Measurements from ENCODE around the gene SCARF2.
A peak's percentile ranks its signal among the peaks of the same experiment; 100 is the strongest.
"Not testable (repeated sequence)": the region's sequence is repeated elsewhere in the genome, so short reads cannot be mapped to it uniquely, and the experiment has no call there.

Gene SCARF2

DNA sequence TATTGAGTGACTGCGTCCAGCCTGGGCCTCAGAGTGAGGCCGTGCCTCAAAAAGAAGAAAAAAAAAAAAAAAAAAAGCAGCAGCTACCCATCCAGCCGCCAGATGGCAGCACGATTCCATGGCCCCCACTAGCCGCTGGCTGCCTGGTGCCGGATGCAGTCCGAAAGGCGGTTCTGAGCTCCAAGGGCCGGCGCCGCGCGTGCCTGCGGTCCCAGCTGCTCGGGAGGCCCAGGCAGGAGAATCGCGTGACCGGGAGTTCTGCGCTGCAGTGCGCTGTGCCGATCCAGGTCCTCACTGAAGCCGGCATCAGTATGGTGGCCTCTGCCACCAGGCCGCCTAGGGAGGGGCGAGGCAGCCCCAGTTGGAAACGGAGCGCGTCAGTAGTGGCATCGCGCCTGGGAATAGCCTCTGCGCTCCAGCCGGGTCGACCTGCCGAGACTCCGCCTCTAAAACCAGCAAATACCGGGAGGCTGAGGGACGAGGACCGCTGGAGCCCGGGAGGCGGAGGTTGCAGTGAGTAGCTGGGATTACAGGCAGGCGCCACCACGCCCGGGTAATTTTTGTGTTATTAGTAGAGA lies 19.3 kb downstream of the SCARF2 start:
- no peak for TF ChIP-seq EZH2 (IDR thresholded peaks at IDR 0.05; ENCODE audit: borderline replicate concordance, low read length)
- TF ChIP-seq, protein P1, sequence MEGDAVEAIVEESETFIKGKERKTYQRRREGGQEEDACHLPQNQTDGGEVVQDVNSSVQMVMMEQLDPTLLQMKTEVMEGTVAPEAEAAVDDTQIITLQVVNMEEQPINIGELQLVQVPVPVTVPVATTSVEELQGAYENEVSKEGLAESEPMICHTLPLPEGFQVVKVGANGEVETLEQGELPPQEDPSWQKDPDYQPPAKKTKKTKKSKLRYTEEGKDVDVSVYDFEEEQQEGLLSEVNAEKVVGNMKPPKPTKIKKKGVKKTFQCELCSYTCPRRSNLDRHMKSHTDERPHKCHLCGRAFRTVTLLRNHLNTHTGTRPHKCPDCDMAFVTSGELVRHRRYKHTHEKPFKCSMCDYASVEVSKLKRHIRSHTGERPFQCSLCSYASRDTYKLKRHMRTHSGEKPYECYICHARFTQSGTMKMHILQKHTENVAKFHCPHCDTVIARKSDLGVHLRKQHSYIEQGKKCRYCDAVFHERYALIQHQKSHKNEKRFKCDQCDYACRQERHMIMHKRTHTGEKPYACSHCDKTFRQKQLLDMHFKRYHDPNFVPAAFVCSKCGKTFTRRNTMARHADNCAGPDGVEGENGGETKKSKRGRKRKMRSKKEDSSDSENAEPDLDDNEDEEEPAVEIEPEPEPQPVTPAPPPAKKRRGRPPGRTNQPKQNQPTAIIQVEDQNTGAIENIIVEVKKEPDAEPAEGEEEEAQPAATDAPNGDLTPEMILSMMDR (IDR thresholded peaks at IDR 0.05; ENCODE audit: low read length), result peak; percentile 81
- no peak overlapping the region for H2AFZ ChIP-seq (ENCODE audit: low read length)
- peak overlapping the region; percentile 56 for H3K4me3 ChIP-seq (ENCODE audit: low read depth, low read length, poor library complexity, severe bottlenecking)
- H3K4me2 ChIP-seq (ENCODE audit: low read length), result peak overlapping the region; percentile 80
- H3K9me2 ChIP-seq (ENCODE audit: low read depth, low read length), result no peaks in the 10 kb centered on the region
- H3K27ac ChIP-seq (ENCODE audit: low read depth, low read length, poor library complexity, severe bottlenecking), result no peak overlapping the region
- no peaks in the 10 kb centered on the region for H4K20me1 ChIP-seq (ENCODE audit: insufficient read depth, low read length)
- no peaks in the 10 kb centered on the region for H3F3A ChIP-seq (ENCODE audit: insufficient read depth, low read length)
- no peaks in the 10 kb centered on the region for H3K9me3 ChIP-seq (ENCODE audit: low read length)
- peaks cover 9% of the 10 kb centered on the region; the same call in 1 of the 2 replicates for H3K27me3 ChIP-seq (ENCODE audit: insufficient read depth, low read length)
- no peaks in the 10 kb centered on the region for H3K36me3 ChIP-seq (ENCODE audit: insufficient read depth, low read length)
- H3K79me2 ChIP-seq (ENCODE audit: insufficient read depth, low read length), result no peaks in the 10 kb centered on the region
- H3K9ac ChIP-seq (ENCODE audit: low read length), result peak overlapping the region; percentile 48; the same call in 1 of the 2 replicates
- no peaks in the 10 kb centered on the region for H3K4me1 ChIP-seq (ENCODE audit: insufficient read depth, low read length, severe bottlenecking)

DNA sequence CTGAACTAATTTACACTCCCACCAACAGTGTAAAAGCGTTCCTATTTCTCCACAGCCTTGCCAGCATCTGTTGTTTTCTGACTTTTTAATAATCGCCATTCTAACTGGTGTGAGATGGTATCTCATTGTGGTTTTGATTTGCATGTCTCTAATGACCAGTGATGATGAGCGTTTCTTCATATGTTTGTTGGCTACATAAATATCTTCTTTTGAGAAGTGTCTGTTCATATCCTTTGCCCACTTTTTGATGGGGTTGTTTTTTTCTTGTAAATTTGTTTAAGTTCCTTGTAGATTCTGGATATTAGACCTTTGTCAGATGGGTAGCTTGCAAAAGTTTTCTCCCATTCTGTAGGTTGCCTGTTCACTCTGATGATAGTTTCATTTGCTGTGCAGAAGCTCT lies 21.9 kb downstream of the SCARF2 start:
- H2AFZ ChIP-seq (ENCODE audit: low read length); H3K9ac ChIP-seq (ENCODE audit: low read length); H4K20me1 ChIP-seq (ENCODE audit: insufficient read depth, low read length); H3K27me3 ChIP-seq (ENCODE audit: insufficient read depth, low read length); H3K27ac ChIP-seq (ENCODE audit: low read depth, low read length, poor library complexity, severe bottlenecking); H3K4me1 ChIP-seq (ENCODE audit: insufficient read depth, low read length, severe bottlenecking); H3K9me2 ChIP-seq (ENCODE audit: low read depth, low read length); H3F3A ChIP-seq (ENCODE audit: insufficient read depth, low read length); H3K4me3 ChIP-seq (ENCODE audit: low read depth, low read length, poor library complexity, severe bottlenecking); H3K79me2 ChIP-seq (ENCODE audit: insufficient read depth, low read length); H3K36me3 ChIP-seq (ENCODE audit: insufficient read depth, low read length); H3K4me2 ChIP-seq (ENCODE audit: low read length); H3K9me3 ChIP-seq (ENCODE audit: low read length): not testable (repeated sequence)

DNA sequence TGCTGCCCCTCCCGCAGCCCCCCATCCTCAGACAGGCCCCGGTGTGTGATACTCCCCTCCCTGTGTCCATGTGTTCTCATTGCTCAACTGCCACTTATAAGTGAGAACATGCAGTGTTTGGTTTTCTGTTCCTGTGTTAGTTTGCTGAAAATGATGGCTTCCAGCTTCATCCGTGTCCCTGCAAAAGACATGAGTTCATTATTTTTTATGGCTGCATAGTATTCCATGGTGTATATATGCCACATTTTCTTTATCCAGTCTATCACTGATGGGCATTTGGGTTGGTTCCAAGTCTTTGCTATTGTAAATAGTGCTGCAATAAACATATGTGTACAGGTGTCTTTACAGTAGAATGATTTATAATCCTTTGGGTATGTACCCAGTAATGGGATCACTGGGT lies 22.4 kb downstream of the SCARF2 start:
- H3K4me2 ChIP-seq (ENCODE audit: low read length); H3K9ac ChIP-seq (ENCODE audit: low read length); H3K36me3 ChIP-seq (ENCODE audit: insufficient read depth, low read length); H3K9me3 ChIP-seq (ENCODE audit: low read length); H2AFZ ChIP-seq (ENCODE audit: low read length); H3K27me3 ChIP-seq (ENCODE audit: insufficient read depth, low read length); H3K4me1 ChIP-seq (ENCODE audit: insufficient read depth, low read length, severe bottlenecking); H3K27ac ChIP-seq (ENCODE audit: low read depth, low read length, poor library complexity, severe bottlenecking); H4K20me1 ChIP-seq (ENCODE audit: insufficient read depth, low read length); H3K79me2 ChIP-seq (ENCODE audit: insufficient read depth, low read length); H3K4me3 ChIP-seq (ENCODE audit: low read depth, low read length, poor library complexity, severe bottlenecking); H3K9me2 ChIP-seq (ENCODE audit: low read depth, low read length); H3F3A ChIP-seq (ENCODE audit: insufficient read depth, low read length): not testable (repeated sequence)

DNA sequence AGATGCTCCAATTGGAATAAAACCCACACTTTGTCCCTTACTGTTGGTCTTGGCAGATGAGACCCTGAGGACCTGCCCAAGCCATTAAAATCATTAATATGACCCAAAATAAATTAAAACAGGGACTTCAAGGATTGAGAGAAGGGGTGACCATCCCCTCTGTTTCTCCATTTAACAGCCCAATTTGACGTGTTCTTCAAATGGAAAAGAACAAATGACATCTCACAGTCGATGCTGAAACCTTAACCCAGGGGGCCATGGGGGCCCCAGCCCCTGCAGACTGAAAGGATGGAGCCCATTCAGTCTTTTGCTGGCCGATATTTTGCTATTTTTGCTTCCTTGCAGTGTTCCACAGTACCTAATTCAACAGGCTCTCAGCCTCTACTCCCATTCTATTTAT lies 23.2 kb downstream of the SCARF2 start:
- Histone ChIP-seq H3K27me3 (ENCODE audit: insufficient read depth, low read length) (peaks cover 5% of the 10 kb centered on the region; the same call in 1 of the 2 replicates), H3F3A (ENCODE audit: insufficient read depth, low read length) (no peaks in the 10 kb centered on the region), H3K4me1 (ENCODE audit: insufficient read depth, low read length, severe bottlenecking) (no peaks in the 10 kb centered on the region), H4K20me1 (ENCODE audit: insufficient read depth, low read length) (no peaks in the 10 kb centered on the region), H3K79me2 (ENCODE audit: insufficient read depth, low read length) (no peaks in the 10 kb centered on the region), H3K4me2 (ENCODE audit: low read length) (no peak overlapping the region), H3K36me3 (ENCODE audit: insufficient read depth, low read length) (no peaks in the 10 kb centered on the region), H3K9ac (ENCODE audit: low read length) (no peak overlapping the region), H3K9me3 (ENCODE audit: low read length) (no peaks in the 10 kb centered on the region), H3K9me2 (ENCODE audit: low read depth, low read length) (no peaks in the 10 kb centered on the region), H3K27ac (ENCODE audit: low read depth, low read length, poor library complexity, severe bottlenecking) (no peak overlapping the region), H3K4me3 (ENCODE audit: low read depth, low read length, poor library complexity, severe bottlenecking) (no peak overlapping the region), H2AFZ (ENCODE audit: low read length) (no peak overlapping the region)
- no peak for TF ChIP-seq EZH2 (IDR thresholded peaks at IDR 0.05; ENCODE audit: borderline replicate concordance, low read length)
- TF ChIP-seq, protein P1 (IDR thresholded peaks at IDR 0.05; ENCODE audit: low read length), result no peak
